Stimulated activated naive B cell treated with anti-CD40 and anti-IgM and Interleukin-4, amounts not matched to agents 10 μg/mL and 1 μg/mL and 100 μg/mL, for 72 hours (primary cell): Measurements from ENCODE around the gene TMEM161A.
A peak's percentile ranks its signal among the peaks of the same experiment; 100 is the strongest.
"Not testable (repeated sequence)": the region's sequence is repeated elsewhere in the genome, so short reads cannot be mapped to it uniquely, and the experiment has no call there.

ENCODE experiments used
- ATAC-seq, 2 donors: fragments of 150-1000 bp; cut with Tn5 transposase; replicated peaks; 2 replicates each; pipeline ENCODE4 v1.10.0; 2021; ENCODE audit warnings: moderate library complexity in 1 of 2
- DNase-seq: peaks from one replicate; pipeline ENCODE4 v3.0.0; 2021
- H3K27ac Mint-ChIP-seq: one replicate; pipeline ENCODE4 v1.8.0; 2022; ENCODE audit warnings: mild to moderate bottlenecking, mixed read lengths
- H3K27me3 Mint-ChIP-seq, 2 donors: one replicate each; pipeline ENCODE4 v1.8.0; 2022; ENCODE audit warnings: mixed read lengths in 2 of 2
- H3K36me3 Mint-ChIP-seq, 2 donors: one replicate each; pipeline ENCODE4 v1.8.0; 2022; ENCODE audit warnings: mixed read lengths in 2 of 2, mild to moderate bottlenecking in 1 of 2
- H3K4me1 Mint-ChIP-seq, 2 donors: one replicate each; pipeline ENCODE4 v1.8.0; 2022; ENCODE audit warnings: mixed read lengths in 2 of 2, mild to moderate bottlenecking in 1 of 2
- H3K4me3 Mint-ChIP-seq, 2 donors: one replicate each; pipeline ENCODE4 v1.8.0; 2022; ENCODE audit warnings: mild to moderate bottlenecking in 2 of 2, mixed read lengths in 2 of 2, moderate library complexity in 1 of 2
- H3K9me3 Mint-ChIP-seq, 2 donors: one replicate each; pipeline ENCODE4 v1.8.0; 2022; ENCODE audit warnings: mixed read lengths in 2 of 2, mild to moderate bottlenecking in 1 of 2

Gene TMEM161A

GRCh38 chr19:19122902-19123301, 15.4 kb downstream of the TMEM161A start:
- Mint-ChIP-seq H3K9me3 (peaks cover 7 to 8% of the 10 kb centered on the region in 2 donors), H3K27ac (no peak overlapping the region), H3K4me1 (peaks cover 0 to 1% of the 10 kb centered on the region in 2 donors)

GRCh38 chr19:19121371-19121770, 16.9 kb downstream of the TMEM161A start:
- ATAC-seq (no peak), DNase-seq (no peak)
- peaks cover 37% of the 10 kb centered on the region in 2 donors for H3K36me3 Mint-ChIP-seq
- no peaks in the 10 kb centered on the region for H3K4me1 Mint-ChIP-seq
- H3K4me3 Mint-ChIP-seq = no peak overlapping the region
- H3K9me3 Mint-ChIP-seq = peaks cover 7 to 8% of the 10 kb centered on the region in 2 donors
- no peak overlapping the region for H3K27ac Mint-ChIP-seq
- no peaks in the 10 kb centered on the region for H3K27me3 Mint-ChIP-seq

More at GRCh38 chr19:19122902-19123301, 15.4 kb downstream of the TMEM161A start:
- no peak for ATAC-seq
- Mint-ChIP-seq H3K27me3 (no peaks in the 10 kb centered on the region), H3K4me3 (no peak overlapping the region), H3K36me3 (peaks cover 38 to 40% of the 10 kb centered on the region in 2 donors)
- no peak for DNase-seq

- Mint-ChIP-seq H3K27me3 (no peaks in the 10 kb centered on the region), H3K27ac (no peak overlapping the region), H3K9me3 (peaks cover 7 to 8% of the 10 kb centered on the region in 2 donors), H3K4me1 (peaks cover 0 to 2% of the 10 kb centered on the region in 2 donors), H3K36me3 (peaks cover 39 to 41% of the 10 kb centered on the region in 2 donors), H3K4me3 (no peak overlapping the region)
- ATAC-seq (peak; percentile 29 to 39), DNase-seq (no peak)
Observed at GRCh38 chr19:19120308-19121231, 17.7 kb downstream of the TMEM161A start.

GRCh38 chr19:19119325-19120237, 18.7 kb downstream of the TMEM161A start:
- Mint-ChIP-seq H3K9me3 (peaks cover 7 to 8% of the 10 kb centered on the region in 2 donors), H3K27ac (no peak overlapping the region), H3K27me3 (no peaks in the 10 kb centered on the region), H3K36me3 (peaks cover 39 to 41% of the 10 kb centered on the region in 2 donors), H3K4me1 (peaks cover 0 to 2% of the 10 kb centered on the region in 2 donors), H3K4me3 (no peak overlapping the region)
- DNase-seq (no peak), ATAC-seq (no peak)

- no peak overlapping the region for H3K27ac Mint-ChIP-seq
- H3K27me3 Mint-ChIP-seq = no peaks in the 10 kb centered on the region
- peaks cover 15 to 24% of the 10 kb centered on the region in 2 donors for H3K4me1 Mint-ChIP-seq
- ATAC-seq (peak; percentile 53), DNase-seq (no peak)
- no peak overlapping the region for H3K4me3 Mint-ChIP-seq
- H3K36me3 Mint-ChIP-seq = peaks cover 18 to 19% of the 10 kb centered on the region in 2 donors
- no peaks in the 10 kb centered on the region for H3K9me3 Mint-ChIP-seq
Observed at GRCh38 chr19:19115954-19116353, 22.3 kb downstream of the TMEM161A start.

- Mint-ChIP-seq H3K27ac (no peak overlapping the region), H3K27me3 (no peaks in the 10 kb centered on the region), H3K4me1 (peaks cover 15 to 35% of the 10 kb centered on the region in 2 donors), H3K9me3 (no peaks in the 10 kb centered on the region), H3K4me3 (no peak overlapping the region), H3K36me3 (peaks cover 7 to 8% of the 10 kb centered on the region in 2 donors)
- no peak for DNase-seq
- peak; percentile 33 to 42 for ATAC-seq
Observed at GRCh38 chr19:19113040-19113626, 25.1 kb downstream of the TMEM161A start.

- peaks cover 11 to 14% of the 10 kb centered on the region in 2 donors for H3K36me3 Mint-ChIP-seq
- peak overlapping the region; percentile 42 for H3K27ac Mint-ChIP-seq
- peaks cover 15 to 35% of the 10 kb centered on the region in 2 donors for H3K4me1 Mint-ChIP-seq
- H3K27me3 Mint-ChIP-seq = no peaks in the 10 kb centered on the region
- H3K9me3 Mint-ChIP-seq = no peaks in the 10 kb centered on the region
- peak overlapping the region in 1 of 2 donors; percentile 23 for H3K4me3 Mint-ChIP-seq
- ATAC-seq (peak; percentile 57 to 67), DNase-seq (no peak)
Observed at GRCh38 chr19:19111967-19112580, 26.2 kb downstream of the TMEM161A start.

GRCh38 chr19:19111136-19111835, 27.0 kb downstream of the TMEM161A start:
- H3K27ac Mint-ChIP-seq = peak overlapping the region; percentile 4

GRCh38 chr19:19110410-19111135, 27.7 kb downstream of the TMEM161A start:
- Mint-ChIP-seq H3K27ac (no peak overlapping the region), H3K9me3 (no peaks in the 10 kb centered on the region), H3K36me3 (peaks cover 8 to 10% of the 10 kb centered on the region in 2 donors), H3K27me3 (no peaks in the 10 kb centered on the region), H3K4me1 (peaks cover 16 to 44% of the 10 kb centered on the region in 2 donors), H3K4me3 (peak overlapping the region in 1 of 2 donors; percentile 54)
- DNase-seq (no peak), ATAC-seq (peak; percentile 51 to 53)

More at GRCh38 chr19:19111136-19111835, 27.0 kb downstream of the TMEM161A start:
- DNase-seq = no peak
- H3K4me1 Mint-ChIP-seq = peaks cover 15 to 37% of the 10 kb centered on the region in 2 donors
- no peaks in the 10 kb centered on the region for H3K9me3 Mint-ChIP-seq
- peaks cover 10 to 14% of the 10 kb centered on the region in 2 donors for H3K36me3 Mint-ChIP-seq
- ATAC-seq = no peak
- no peaks in the 10 kb centered on the region for H3K27me3 Mint-ChIP-seq
- H3K4me3 Mint-ChIP-seq = no peak overlapping the region

- DNase-seq (no peak), ATAC-seq (no peak)
- H3K4me3 Mint-ChIP-seq = no peak overlapping the region
- H3K4me1 Mint-ChIP-seq = peaks cover 16 to 51% of the 10 kb centered on the region in 2 donors
- H3K36me3 Mint-ChIP-seq = peaks cover 8 to 10% of the 10 kb centered on the region in 2 donors
- no peak overlapping the region for H3K27ac Mint-ChIP-seq
- H3K9me3 Mint-ChIP-seq = no peaks in the 10 kb centered on the region
- H3K27me3 Mint-ChIP-seq = no peaks in the 10 kb centered on the region
Observed at GRCh38 chr19:19109601-19110000, 28.7 kb downstream of the TMEM161A start.

GRCh38 chr19:19107654-19108053, 30.6 kb downstream of the TMEM161A start:
- ATAC-seq (no peak), DNase-seq (no peak)
- Mint-ChIP-seq H3K4me1 (peaks cover 14 to 45% of the 10 kb centered on the region in 2 donors), H3K27me3 (no peaks in the 10 kb centered on the region), H3K27ac (peak overlapping the region; percentile 67), H3K36me3 (peaks cover 8 to 10% of the 10 kb centered on the region in 2 donors), H3K9me3 (no peaks in the 10 kb centered on the region), H3K4me3 (no peak overlapping the region)

GRCh38 chr19:19106938-19107337, 31.3 kb downstream of the TMEM161A start:
- not testable (repeated sequence) for H3K4me3 Mint-ChIP-seq, H3K9me3 Mint-ChIP-seq, H3K27ac Mint-ChIP-seq, H3K27me3 Mint-ChIP-seq, DNase-seq, ATAC-seq
- Mint-ChIP-seq H3K4me1 (peaks cover 9 to 39% of the 10 kb centered on the region in 2 donors), H3K36me3 (peaks cover 8 to 10% of the 10 kb centered on the region in 2 donors)
